Stimulated activated CD4-positive, alpha-beta T cell treated with anti-CD3 and anti-CD28 coated beads, TNF-alpha, amount 100 ng/mL, for 4 hours (primary cell): Measurements from ENCODE around the gene NIPAL3.
A peak's percentile ranks its signal among the peaks of the same experiment; 100 is the strongest.

ENCODE experiments used
- DNase-seq, 3 experiments: peaks; one replicate each; pipeline ENCODE4 v3.0.0-alpha.2; 2020; ENCODE audit warnings: low read depth in 3 of 3

NIPAL3 gene

GRCh38 chr1:24390924-24391782 lies 24.4 kb upstream of the NIPAL3 start:
- peak in 2 of 3 experiments; percentile 49 to 61 for DNase-seq

GRCh38 chr1:24391882-24392603 lies 23.6 kb upstream of the NIPAL3 start:
- peak; percentile 36 to 47 (median 39) for DNase-seq

DNA sequence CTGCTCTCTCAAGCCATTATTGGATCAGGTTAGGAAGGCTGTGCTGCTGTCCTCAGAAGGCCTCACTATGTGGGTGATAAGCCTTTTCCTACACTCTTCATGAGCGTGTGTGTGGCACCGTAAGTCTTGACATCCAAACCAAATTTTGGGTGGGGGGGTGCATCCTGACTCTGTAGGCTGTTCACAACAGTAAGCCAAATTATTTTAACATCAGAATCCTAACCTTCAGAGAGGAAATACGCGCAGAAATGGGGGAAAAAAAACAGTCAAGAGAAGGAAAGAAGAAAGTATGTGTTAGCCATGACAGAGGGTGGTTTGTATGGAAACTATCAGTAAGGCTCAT lies 23.0 kb upstream of the NIPAL3 start:
- DNase-seq: no peak

- no peak for DNase-seq
These were observed 22.5 kb upstream of the NIPAL3 start for GRCh38 chr1:24392982-24393650.

DNA sequence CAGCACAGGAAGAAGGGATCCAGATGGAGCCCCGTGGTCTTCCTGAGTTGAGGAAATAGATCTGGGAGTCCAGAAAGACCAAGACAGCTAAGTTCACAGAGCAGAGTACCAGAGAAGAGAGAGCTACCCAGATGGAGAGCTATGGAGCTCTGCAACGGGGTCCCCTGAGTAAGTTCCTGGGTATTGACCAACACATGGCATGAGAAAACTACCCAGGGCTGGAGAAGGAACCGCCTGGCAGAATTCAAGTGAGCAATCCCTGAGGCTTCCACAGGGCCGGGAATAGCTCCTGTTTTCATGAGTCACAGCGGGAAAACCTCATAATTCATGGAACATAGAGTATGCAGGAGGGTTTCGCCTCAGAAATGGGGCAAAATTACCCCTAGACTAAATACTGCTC lies 21.7 kb upstream of the NIPAL3 start:
- DNase-seq: no peak

GRCh38 chr1:24400065-24400464 lies 15.5 kb upstream of the NIPAL3 start:
- DNase-seq: no peak

DNA sequence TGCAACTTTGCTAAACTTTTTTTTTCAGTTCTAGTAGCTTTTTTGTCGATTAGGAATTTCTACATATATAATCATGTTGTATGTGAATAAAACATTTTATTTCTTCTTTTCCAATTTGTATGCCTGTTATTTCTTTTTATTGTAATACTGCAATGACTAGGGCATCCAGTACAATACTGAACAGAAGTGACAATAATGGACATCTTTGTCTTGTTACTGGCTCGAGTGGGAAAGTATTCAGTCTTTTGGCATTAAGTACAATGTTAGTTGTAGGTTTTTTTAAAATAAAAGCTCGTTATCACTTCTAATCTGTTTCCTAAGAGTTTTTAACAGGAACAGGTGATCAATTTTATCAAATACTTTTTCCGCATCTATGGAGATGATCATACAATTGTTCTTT lies 11.8 kb upstream of the NIPAL3 start:
- no peak for DNase-seq

- no peak for DNase-seq
These were observed 8.8 kb upstream of the NIPAL3 start for GRCh38 chr1:24406788-24407187.

- DNase-seq: no peak
These were observed 6.1 kb upstream of the NIPAL3 start for GRCh38 chr1:24409535-24409934.

DNA sequence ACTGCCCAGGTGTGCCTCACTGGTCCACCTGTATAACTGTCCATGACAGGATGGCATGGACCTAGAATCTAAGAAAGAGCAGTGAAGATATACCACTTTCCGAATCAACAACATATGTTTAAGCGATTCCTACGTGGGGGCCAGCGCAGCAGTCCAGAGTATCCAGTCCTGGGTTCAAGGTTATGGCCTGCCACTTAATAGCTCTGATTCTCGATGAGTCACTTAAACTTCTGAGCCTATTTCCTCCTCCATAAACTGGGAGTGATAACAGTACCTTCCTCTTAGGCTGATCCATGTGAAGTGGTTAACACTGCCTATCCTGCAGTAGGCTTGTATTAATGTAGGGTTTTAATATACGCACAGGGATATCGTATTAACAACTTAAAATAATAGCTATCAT lies 4.9 kb upstream of the NIPAL3 start:
- DNase-seq: no peak

DNA sequence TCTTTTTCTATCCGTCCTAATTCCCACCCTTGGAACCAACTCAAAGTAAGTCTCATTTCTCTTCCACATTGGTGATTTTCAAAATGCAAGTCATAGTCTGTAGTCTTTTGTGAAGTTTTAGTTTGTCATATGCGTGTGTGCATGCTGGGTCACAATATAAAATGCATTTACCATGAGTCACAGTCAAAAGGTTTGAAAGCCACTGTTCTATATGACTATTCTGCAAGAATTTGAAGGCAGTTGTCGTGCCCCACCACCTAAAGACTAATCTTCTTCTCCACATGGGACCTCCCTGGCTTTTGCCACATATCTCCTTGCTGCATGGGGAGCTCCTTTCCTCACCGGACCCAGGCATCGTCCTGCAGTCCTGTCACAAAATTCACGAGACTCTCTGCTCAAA lies 3.6 kb upstream of the NIPAL3 start:
- no peak for DNase-seq

GRCh38 chr1:24412408-24412807 lies 3.2 kb upstream of the NIPAL3 start:
- no peak for DNase-seq

- peak; percentile 51 to 60 (median 56) for DNase-seq
These were observed 2.0 kb upstream of the NIPAL3 start, which contains the start of gene STPG1 for GRCh38 chr1:24413350-24414163. Gene STPG1 (minus strand): TSS chr1:24413782. CDS start chr1:24401388, 12,394 bp downstream.

DNA sequence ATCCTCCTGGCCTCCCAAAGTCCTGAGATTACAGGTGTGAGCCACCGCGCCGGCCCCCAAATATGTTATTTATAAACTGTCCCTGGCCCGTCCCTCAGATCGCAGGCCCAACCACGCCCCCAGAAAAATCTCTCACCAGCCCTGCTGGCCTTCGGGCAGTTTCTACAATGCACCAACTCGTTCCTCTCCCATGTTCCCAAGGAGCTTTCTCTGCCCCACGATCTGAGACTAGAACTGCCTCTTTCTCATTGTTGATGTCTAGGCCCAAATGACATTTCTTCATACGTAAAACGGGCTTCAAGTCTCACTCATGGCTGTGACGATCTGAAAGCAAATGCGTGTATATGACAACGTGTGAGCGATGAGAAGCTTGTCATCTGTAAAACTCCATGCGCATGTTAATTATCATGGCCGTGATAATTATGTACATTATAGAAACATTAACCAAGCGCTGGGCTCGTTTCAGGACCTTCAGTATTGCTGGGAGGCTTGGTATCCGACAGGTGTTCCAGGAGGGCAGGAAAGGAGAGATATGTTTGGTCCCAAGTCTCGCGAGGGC lies 748 bp upstream of the NIPAL3 start:
- DNase-seq: no peak

DNA sequence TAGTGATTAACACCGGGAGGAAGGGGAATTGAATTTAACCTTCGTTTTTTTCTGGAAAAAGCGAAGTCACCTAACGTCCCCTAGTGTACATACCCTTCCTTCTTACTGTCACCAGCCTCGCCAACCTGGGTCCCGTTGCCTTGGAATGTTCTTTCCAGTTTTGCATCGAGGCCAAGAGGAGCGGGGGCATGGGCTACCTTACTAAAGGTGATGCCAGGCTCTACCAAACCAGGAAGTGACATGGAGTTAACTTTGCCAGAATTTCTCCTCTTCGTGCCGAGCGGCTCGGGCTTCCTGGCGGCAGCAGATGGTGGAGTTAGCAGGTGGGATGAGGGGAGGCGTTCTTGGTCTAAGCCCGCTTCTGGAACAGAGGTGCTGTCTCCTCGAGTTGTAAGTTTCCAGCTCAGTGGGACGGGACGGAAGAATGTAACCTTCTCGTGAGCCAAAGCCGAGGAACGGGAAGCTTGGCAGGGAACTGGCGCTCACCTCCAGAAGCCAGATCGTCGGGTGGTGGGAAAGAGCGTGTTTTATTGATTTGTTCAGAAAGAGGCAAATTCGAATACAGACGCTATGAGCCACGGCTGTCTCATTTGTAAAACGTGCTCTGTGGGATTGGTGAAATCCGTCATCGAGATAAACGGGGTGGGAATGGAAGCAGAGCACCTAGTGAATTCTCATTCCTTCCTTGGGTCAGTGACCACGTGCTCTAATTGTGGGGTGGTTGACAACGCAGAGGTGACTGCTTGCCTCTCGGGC lies 486 bp downstream of the NIPAL3 start:
- DNase-seq: no peak

- DNase-seq: no peak
These were observed 1.2 kb downstream of the NIPAL3 start for GRCh38 chr1:24416666-24417391.

DNA sequence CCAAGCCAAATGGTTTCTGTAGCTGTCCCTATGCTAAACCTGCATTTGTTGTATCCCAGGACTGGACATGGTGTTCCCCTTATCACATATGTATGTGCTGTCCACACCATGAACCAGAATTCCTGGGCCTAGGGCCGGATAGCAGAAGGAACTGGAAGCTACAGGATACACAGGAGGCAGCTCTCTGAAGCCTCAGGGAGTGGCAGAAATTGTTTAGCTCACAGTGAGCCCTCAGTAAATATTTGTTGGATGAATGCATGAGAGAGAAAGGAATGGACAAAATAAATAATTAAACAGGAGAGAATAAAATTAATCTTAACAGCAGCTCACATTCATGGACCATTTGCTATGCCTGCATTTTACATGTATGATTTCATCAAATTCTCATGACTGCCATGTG lies 2.1 kb downstream of the NIPAL3 start:
- DNase-seq: no peak

DNA sequence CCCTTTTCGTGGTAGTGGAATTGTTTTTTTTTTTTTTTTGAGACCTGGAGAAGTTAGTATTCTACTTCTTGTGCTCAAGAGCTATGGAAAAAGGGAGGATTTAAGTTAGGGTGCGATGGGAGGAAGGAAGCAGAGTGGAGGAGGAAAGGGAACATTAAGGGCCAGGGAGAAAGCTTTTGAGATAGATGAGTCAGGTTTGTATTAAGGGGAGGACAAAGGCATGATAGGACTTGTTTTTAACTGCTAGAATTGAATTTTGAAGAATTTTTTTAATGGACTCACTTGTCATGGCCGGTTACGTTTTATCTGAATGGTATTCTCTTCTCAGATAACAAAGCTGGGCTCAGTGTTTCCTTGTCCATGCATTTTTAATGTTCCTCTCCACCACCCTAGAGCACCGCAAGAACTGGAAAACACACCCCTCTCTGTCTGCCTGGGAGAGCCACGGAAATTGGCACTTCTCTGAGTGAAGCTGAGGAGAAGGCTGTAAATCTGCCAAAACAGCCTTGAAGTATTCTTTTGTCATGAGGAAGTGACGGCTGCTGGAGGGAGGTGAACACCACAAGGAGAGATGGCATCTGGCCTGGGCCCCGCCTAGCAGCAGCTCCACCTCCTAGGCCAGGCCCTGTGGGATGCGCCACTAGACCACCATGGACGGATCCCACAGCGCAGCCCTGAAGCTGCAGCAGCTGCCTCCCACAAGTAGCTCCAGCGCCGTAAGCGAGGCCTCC lies 3.5 kb downstream of the NIPAL3 start:
- DNase-seq: no peak

GRCh38 chr1:24420547-24420946 lies 4.9 kb downstream of the NIPAL3 start:
- no peak for DNase-seq
